NCI-H1436 treated with DMSO at 0.1 percent for 48 hours (cell line): ENCODE data around the gene SP1.
A peak's percentile ranks its signal among the peaks of the same experiment; 100 is the strongest.

Source experiments
- DNase-seq: peaks from one replicate; lab custom pipeline; 2025; lab: John Stamatoyannopoulos, UW

Gene SP1

DNA sequence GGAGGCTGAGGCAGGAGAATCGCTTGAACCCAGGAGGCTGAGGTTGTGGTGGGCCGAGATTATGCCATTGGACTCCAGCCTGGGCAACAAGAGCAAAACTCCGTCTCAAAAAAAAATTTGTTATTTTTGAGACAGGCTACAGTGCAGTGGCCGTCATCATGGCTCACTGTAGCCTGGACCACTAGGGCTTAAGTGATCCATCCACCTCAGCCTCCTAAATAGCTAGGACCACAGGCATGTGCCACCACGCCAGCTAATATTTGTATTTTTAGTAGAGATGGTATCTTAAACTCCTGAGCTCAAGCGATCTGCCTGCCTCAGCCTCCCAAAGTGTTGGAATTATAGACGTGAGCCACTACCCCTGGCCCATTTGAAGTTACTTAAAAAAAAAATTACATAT is 71.0 kb downstream of the SP1 start:
- DNase-seq: no peak

DNA sequence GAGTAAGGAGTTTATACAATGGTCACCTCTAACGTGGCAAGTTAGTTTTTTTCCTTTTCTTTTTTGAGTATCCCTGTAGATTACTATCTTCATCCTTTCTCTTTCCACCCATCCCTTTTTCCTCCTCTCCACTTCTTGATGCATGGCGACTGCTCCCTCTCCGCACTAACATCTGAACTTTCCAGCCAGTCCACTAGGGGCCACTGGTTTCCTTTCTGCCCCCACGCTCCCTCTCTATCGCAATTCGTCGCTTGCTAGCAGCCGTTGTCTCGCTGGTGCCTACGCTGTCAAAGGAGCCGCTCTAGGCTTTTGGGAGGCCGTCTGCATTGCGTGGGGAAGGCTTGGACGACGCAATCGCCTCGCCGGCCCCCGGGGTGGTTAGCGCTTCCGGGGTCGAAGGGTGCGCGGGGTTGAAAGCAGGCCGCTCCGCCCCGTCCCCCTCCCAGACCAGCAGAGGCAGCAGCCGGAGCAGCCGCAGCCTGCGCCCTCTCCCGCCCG is 71.7 kb downstream of the SP1 start, which contains the start of gene PCBP2:
TSS of gene PCBP2 (plus strand) at position 442 of the 498 bp plus-strand sequence. CDS start 2,699 bp downstream, outside the sequence.
- peak; percentile 95 for DNase-seq

DNA sequence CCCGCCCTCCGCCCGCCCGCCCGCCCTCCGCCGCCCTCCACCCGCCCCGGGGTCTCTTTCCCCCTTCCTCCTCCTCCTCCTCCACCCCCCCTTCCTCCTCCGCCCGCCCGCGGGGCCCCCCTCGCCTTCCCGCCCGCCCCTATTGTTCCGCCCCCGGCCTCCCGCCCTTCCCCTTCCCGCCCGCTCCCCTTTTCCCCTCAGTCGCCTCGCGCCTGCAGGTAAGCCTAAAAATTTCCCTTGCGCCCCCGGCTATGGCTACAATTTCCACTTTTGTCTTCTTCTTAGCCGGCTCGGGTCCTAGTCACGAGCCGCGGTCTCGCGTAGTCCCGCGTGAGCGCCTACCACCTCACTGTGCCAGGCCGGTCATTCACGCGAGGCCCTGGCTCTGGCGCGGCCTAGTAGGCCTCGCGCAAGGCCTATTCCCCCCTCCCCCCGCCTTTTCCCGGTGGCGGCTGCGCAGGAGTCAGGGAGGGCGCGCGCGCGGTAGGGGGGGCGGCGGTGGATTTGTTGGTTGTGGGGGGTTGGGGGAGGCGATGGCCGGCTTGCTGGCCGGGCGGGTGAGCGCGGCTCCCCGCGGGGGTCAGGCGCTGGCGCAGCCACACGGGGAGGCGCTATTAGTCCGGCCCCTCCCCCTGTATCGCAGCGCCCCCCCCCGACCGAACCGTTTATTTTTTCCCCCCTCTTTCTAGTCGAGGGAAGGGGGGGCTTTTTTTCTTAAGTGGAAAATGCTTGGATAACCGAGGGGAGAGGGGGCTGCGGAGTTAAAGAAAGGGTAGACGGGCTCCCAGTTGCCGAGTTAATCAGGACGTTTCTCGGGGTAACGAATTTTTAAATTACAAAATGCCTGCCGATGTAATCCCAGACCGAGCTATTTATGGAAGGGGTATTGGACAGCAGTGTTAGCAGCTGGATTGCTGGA is 72.4 kb downstream of the SP1 start:
- no peak for DNase-seq

DNA sequence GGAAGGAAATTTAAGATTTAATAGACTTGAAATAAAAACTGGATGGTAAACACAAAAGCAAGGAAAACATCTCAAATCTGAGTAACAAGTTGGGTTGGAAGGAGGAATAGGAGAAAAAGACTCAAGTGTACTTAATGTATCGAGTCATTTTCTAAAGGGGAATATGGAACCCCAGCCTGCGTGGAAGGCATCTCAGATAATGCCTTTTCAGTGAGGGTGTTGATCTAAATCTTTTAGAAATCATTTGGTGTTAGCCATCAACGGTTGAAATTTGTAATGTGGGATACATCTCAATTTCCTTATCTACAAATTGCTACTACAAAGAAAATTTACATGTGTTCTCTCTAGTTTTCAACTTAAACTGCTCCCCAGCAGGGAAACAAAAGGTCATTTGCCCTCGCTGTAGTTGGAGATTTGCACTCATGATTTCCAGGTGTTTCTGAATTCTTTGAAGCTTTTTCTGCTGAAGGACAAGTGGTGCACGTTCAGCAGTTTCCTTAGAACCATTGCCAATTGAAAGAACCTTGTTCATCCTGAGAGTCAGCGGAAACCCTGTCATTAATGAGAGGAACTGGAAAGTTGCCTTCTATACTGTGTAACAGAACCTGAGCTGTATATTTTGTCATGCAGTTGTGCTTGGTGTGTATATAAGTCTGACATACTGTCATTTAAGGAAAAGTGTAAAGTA is 74.1 kb downstream of the SP1 start:
- DNase-seq: no peak

DNA sequence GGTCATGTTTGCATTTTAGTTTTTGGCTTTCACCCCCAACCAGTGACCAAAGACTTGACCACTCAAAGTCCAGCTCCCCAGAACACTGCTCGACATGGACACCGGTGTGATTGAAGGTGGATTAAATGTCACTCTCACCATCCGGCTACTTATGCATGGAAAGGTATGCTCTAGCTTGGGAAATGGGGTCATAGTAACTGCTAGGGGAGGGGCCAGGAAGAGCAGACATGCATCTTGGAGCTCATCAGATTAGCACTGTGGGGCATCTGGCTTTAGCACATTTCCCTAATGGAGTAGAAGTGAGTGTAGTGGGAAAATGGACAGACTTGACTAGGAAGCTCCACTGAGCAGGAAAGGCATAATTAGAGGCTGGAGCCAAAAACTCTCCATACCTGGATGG is 74.7 kb downstream of the SP1 start:
- no peak for DNase-seq

DNA sequence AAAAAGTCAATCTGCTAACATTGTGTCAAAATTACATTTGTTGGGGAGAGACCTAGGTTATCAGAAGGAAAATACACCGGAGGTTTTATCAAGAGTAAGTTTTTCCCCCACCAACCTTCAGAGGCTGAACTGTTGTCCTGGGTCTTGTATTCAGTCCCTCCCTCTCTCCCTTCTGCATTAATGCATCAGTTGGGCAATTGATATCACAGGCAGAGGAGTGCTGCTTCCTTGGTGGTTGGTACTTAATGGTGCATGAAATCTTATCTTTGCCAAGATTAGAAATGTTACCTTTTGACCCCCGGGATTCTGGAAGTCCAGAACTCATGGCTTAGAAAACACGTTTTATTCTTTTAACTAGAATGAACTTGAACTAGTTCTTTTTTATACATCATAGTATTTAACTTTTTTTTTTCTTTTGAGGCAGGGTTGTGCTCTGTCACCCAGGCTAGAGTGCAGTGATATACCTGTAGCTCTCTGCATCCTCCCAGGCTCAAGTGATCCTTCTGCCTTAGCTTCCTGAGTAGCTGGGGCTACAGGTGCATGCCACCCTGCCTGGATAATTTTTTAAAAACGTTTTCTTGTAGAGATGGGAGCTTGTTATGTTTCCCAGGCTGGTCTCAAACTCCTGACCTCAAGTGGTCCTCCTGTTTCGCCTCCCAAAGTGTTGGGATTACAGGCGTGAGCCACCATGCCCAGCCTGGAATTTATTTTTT is 76.8 kb downstream of the SP1 start:
- DNase-seq: no peak

DNA sequence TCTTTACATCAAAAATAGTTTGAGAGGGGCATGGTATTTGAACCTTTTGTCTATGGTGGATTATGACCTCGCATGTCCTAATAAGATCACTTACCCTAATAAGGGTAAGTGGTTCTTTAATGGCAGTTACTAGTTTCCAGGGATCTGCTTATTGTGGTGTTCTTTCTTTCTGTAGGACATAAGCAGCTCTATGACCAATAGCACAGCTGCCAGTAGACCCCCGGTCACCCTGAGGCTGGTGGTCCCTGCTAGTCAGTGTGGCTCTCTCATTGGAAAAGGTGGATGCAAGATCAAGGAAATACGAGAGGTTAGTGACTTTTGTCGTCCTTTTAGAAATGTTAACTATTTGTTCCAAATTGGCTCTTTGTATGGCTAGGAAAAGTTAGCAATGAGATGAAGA is 79.1 kb downstream of the SP1 start:
- DNase-seq: no peak

DNA sequence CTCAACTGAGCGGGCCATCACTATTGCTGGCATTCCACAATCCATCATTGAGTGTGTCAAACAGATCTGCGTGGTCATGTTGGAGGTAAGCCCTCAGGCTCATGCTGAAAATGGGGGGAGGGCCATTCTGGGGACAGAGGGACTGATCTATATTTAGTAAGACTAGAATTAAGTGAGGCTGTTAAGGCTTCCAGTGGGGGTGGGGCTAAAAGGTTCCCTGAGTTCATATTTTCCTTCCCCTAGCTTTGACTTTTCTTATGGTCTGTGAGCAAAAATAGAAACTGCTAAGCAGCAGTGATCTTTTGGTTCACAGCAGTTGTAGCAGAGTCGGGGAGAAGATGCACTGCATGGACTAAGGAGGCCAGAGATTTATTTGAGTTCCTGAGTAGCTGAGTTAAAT is 81.1 kb downstream of the SP1 start:
- no peak for DNase-seq

DNA sequence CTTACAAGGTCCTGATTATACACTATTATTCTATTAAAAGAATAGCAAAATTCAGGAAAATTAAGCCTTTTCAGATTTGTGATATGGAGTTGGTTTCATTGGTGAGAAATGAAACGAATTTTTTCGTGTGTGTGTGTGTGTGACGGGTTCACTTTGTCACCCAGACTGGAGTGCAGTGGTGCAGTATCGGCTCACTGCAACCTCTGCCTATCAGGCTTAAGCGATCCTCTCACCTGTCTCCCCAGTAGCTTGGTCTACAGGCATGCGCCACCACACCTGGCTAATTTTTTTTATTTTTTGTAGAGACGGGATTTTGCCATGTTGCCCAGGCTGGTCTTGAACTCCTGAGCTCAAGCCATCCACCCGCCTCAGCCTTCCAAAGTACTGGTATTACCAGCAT is 81.6 kb downstream of the SP1 start:
- DNase-seq: no peak

DNA sequence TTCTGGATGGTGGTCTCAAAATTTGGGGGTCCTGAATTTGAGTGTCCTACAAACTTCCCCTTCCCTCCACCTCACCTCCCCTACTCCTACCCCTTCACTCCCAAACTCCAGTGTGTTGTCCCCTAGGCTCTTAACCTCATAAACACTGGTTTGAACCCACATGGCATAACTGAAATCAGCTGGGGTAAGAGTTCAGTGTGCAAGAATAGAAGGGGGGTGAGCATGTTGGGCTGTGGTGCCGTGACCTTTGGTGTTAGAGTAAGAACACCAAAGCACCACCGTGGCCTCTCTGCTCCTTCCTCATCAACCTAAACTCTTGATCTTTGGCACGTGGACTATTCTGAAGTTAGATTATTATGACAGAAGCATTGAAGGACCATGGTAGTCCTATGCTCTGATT is 83.0 kb downstream of the SP1 start:
- DNase-seq: no peak

DNA sequence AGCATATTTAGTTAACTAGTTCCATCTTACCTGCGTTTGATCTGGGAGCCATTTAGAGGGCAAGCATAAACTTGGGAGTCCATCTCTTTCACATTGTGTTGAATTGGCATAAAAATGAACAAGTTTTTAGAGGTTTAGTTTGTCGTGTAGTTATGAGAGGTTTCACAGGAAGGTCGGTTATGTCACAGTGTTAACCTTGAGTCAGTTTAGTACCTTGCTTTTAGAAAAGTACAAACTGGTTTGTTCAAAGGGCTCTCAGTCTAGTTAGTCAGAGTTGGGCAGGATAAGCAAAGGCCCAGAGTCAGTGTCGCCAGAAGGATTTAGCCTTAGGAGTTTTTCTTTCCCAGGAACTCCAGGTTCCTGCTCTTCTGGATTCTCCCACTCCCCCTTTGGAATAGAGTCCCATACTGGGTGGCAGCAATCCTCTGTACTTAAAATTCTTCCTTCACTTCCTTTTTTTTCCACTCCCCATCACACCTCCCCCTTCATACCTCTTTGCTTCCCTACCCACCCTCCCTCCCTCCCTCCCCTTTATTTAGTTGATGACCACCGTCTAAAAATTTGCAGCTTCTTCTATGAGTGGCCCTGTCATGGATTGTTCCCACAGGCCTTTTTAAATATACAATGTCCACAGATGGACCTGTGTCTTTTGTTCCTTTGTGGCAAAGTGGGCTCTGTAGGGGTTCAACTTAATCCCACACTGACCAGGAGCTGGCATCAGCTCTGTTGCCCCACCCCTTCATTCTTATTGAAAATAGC is 84.0 kb downstream of the SP1 start:
- no peak for DNase-seq

DNA sequence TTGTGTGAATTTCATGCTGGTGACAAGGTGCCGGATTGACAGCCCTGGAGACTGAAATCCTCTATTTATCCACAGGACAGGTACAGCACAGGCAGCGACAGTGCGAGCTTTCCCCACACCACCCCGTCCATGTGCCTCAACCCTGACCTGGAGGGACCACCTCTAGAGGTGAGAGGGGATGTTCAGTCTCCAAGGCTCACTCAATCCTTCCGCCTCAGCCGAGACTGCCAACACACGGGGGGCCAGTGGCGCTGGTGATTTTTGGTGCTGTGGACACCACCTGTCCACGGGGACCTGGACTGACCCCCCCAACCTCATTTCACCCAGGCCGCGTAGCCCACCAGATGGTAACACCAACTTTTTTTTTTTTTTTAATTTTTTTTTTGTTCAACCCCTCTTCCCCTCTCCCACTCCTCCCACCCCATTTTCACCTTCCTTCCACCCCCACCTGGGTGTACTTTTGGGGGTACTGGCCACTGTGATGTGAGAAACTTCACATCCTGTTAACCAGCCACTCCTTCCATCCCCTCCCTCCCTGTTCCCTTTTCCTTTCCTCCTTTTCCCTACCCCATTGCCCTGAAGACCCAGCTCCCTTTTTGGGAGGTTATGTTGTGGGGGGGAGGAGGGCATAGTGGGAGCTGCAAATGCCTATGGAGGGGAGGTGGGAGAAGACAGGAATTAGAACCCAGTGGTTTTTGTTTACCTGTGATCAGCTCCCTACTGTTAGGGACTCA is 84.9 kb downstream of the SP1 start:
- DNase-seq: no peak

DNA sequence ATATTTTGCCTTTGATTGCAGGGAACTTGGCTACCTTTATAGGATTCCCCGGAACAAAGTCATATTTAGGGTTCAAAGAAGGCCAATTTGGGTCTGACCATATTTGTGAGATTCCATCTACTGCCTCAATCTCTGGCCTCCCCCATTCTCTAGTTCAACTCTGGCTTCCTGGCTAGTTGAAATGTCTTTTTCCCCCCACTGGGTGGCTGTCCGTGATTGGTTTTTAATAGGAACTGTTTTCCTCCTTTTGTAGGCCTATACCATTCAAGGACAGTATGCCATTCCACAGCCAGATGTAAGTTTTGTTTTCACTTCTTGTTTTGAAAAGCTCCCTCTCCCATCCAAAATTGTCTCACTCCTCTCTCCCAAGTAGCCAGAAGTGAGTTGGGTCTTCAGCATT is 85.7 kb downstream of the SP1 start:
- no peak for DNase-seq
